ENCODE results near the gene PRDM11.

Gene PRDM11

GRCh38 chr11:45104006-45104789, 42.2 kb upstream of the PRDM11 start:
- TF ChIP-seq CTCF (conservative IDR thresholded peaks at IDR 0.05; ENCODE audit: low read depth, low read length) = no peak
- no peak for DNase-seq (ENCODE audit: low read depth)
- H3K4me3 ChIP-seq (ENCODE audit: low read length) = no peak overlapping the region

- H3K4me3 ChIP-seq (ENCODE audit: low read length) = no peak overlapping the region
- no peak for DNase-seq (ENCODE audit: low read depth)
- no peak for TF ChIP-seq CTCF (conservative IDR thresholded peaks at IDR 0.05; ENCODE audit: low read depth, low read length)
These were observed 41.7 kb upstream of the PRDM11 start for GRCh38 chr11:45104790-45105084.

GRCh38 chr11:45105233-45105983, 41.0 kb upstream of the PRDM11 start:
- TF ChIP-seq CTCF (conservative IDR thresholded peaks at IDR 0.05; ENCODE audit: low read depth, low read length) = peak; percentile 92
- DNase-seq (ENCODE audit: low read depth) = no peak
- H3K4me3 ChIP-seq (ENCODE audit: low read length) = no peak overlapping the region

- DNase-seq (ENCODE audit: low read depth) = no peak
- no peak overlapping the region for H3K4me3 ChIP-seq (ENCODE audit: low read length)
- no peak for TF ChIP-seq CTCF (conservative IDR thresholded peaks at IDR 0.05; ENCODE audit: low read depth, low read length)
These were observed 40.5 kb upstream of the PRDM11 start for GRCh38 chr11:45105984-45106375.

GRCh38 chr11:45106440-45106839, 40.0 kb upstream of the PRDM11 start:
- no peak for DNase-seq (ENCODE audit: low read depth)
- no peak for TF ChIP-seq CTCF (conservative IDR thresholded peaks at IDR 0.05; ENCODE audit: low read depth, low read length)
- no peak overlapping the region for H3K4me3 ChIP-seq (ENCODE audit: low read length)

- TF ChIP-seq CTCF (conservative IDR thresholded peaks at IDR 0.05; ENCODE audit: low read depth, low read length) = no peak
- DNase-seq (ENCODE audit: low read depth) = no peak
- H3K4me3 ChIP-seq (ENCODE audit: low read length) = no peak overlapping the region
These were observed 39.4 kb upstream of the PRDM11 start for GRCh38 chr11:45107029-45107428.
